C4-2B (cell line): Measurements from ENCODE around the gene PTPRN2.

Experiments used
- ZFX ChIP-seq: fragments of 450-650 bp; IDR thresholded peaks from 2 replicates; pipeline ENCODE4 v1.6.1; 2017
- TF ChIP-seq, protein P1 (sequence below): fragments of 450-650 bp; conservative IDR thresholded peaks from 2 replicates; pipeline ENCODE4 v1.5.1; 2017; ENCODE audit warnings: mild to moderate bottlenecking

DNA sequence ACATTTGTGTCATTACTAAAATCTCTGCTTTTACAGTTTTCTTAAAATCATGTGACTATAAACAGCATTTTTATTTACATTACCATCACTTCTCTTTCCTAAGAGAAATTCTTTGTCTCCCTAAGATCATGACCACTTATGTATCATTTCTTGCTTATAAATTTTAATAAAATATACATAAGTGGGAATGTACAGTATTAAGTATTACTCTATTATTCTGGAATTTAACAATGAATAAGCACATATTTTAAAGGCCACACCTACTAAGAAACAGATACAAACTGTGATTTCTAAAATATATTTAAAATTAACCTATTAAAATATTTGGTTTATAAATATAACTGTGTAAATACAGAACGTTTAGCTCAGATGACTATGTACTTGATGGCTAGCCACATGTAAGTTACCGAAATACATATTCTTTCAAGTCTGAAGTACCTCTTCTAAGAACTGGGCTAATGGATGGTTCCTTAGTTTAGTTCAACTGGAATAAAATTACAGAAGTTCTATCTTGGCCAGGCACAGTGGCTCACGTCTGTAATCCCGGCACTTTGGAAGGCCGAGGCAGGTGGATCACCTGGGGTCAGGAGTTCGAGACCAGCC is 33.3 kb upstream of the PTPRN2 start:
- TF ChIP-seq, protein P1, sequence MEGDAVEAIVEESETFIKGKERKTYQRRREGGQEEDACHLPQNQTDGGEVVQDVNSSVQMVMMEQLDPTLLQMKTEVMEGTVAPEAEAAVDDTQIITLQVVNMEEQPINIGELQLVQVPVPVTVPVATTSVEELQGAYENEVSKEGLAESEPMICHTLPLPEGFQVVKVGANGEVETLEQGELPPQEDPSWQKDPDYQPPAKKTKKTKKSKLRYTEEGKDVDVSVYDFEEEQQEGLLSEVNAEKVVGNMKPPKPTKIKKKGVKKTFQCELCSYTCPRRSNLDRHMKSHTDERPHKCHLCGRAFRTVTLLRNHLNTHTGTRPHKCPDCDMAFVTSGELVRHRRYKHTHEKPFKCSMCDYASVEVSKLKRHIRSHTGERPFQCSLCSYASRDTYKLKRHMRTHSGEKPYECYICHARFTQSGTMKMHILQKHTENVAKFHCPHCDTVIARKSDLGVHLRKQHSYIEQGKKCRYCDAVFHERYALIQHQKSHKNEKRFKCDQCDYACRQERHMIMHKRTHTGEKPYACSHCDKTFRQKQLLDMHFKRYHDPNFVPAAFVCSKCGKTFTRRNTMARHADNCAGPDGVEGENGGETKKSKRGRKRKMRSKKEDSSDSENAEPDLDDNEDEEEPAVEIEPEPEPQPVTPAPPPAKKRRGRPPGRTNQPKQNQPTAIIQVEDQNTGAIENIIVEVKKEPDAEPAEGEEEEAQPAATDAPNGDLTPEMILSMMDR: no peak
- TF ChIP-seq ZFX: no peak
